Gastroesophageal sphincter (tissue), 3 donors: ENCODE data around the gene NLE1.

Experiments used
- EP300 ChIP-seq: sonication (generic); formaldehyde crosslinking; IDR thresholded peaks from one replicate; pipeline ENCODE4 v1.6.1; 2017; ENCODE audit warnings: antibody characterized with exemption, mild to moderate bottlenecking
- POLR2A ChIP-seq, 2 donors: fragments of 450-650 bp; IDR thresholded peaks; one replicate each; pipeline ENCODE4 v1.6.1; 2017; ENCODE audit warnings: antibody characterized with exemption in 2 of 2, mild to moderate bottlenecking in 2 of 2, moderate library complexity in 1 of 2
- POLR2AphosphoS5 ChIP-seq: sonication (generic); formaldehyde crosslinking; IDR thresholded peaks from one replicate; pipeline ENCODE4 v1.6.1; 2017; ENCODE audit warnings: antibody characterized with exemption
- TF ChIP-seq, protein P1 (sequence below), 4 experiments: fragments of 200-600 bp in 2 of 4; fragments of 450-650 bp in 2 of 4; sonication (generic) in 1 of 4; IDR thresholded peaks; one replicate each; pipeline ENCODE4 v1.5.1; 2017 to 2019; ENCODE audit warnings: antibody characterized with exemption in 4 of 4, mild to moderate bottlenecking in 2 of 4, moderate library complexity in 2 of 4

DNA sequence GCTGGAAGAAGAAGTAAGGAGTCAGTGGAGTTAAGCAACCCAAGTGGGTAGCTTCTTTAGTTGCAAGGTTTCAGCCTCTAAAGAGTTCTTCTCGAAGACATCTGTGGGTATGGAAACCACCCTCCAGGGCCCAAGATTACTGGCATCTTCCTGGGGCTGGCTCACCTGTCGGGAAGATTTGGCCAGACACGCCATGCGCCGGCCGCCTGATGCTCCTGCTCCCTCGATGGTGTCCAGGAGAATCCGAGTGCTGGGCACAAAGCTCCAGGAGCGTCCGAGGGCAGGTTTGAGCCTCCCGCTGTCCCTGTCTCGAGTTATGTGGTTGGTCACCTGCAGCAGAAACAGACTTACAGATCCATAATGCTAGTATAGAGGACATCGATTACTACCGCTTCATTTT is 41.1 kb downstream of the NLE1 start:
- TF ChIP-seq, protein P1, sequence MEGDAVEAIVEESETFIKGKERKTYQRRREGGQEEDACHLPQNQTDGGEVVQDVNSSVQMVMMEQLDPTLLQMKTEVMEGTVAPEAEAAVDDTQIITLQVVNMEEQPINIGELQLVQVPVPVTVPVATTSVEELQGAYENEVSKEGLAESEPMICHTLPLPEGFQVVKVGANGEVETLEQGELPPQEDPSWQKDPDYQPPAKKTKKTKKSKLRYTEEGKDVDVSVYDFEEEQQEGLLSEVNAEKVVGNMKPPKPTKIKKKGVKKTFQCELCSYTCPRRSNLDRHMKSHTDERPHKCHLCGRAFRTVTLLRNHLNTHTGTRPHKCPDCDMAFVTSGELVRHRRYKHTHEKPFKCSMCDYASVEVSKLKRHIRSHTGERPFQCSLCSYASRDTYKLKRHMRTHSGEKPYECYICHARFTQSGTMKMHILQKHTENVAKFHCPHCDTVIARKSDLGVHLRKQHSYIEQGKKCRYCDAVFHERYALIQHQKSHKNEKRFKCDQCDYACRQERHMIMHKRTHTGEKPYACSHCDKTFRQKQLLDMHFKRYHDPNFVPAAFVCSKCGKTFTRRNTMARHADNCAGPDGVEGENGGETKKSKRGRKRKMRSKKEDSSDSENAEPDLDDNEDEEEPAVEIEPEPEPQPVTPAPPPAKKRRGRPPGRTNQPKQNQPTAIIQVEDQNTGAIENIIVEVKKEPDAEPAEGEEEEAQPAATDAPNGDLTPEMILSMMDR (IDR thresholded peaks at IDR 0.05) = no peak
- TF ChIP-seq POLR2AphosphoS5 = no peak
- no peak for TF ChIP-seq POLR2A (IDR thresholded peaks at IDR 0.05)
- no peak for TF ChIP-seq EP300
